Measurements from ENCODE around the gene SCAPER. TPM values are rescaled to one million over a fixed set of nuclear protein-coding genes. Genes with fewer than 3 reads are reported as not detected.

SCAPER gene, protein sequence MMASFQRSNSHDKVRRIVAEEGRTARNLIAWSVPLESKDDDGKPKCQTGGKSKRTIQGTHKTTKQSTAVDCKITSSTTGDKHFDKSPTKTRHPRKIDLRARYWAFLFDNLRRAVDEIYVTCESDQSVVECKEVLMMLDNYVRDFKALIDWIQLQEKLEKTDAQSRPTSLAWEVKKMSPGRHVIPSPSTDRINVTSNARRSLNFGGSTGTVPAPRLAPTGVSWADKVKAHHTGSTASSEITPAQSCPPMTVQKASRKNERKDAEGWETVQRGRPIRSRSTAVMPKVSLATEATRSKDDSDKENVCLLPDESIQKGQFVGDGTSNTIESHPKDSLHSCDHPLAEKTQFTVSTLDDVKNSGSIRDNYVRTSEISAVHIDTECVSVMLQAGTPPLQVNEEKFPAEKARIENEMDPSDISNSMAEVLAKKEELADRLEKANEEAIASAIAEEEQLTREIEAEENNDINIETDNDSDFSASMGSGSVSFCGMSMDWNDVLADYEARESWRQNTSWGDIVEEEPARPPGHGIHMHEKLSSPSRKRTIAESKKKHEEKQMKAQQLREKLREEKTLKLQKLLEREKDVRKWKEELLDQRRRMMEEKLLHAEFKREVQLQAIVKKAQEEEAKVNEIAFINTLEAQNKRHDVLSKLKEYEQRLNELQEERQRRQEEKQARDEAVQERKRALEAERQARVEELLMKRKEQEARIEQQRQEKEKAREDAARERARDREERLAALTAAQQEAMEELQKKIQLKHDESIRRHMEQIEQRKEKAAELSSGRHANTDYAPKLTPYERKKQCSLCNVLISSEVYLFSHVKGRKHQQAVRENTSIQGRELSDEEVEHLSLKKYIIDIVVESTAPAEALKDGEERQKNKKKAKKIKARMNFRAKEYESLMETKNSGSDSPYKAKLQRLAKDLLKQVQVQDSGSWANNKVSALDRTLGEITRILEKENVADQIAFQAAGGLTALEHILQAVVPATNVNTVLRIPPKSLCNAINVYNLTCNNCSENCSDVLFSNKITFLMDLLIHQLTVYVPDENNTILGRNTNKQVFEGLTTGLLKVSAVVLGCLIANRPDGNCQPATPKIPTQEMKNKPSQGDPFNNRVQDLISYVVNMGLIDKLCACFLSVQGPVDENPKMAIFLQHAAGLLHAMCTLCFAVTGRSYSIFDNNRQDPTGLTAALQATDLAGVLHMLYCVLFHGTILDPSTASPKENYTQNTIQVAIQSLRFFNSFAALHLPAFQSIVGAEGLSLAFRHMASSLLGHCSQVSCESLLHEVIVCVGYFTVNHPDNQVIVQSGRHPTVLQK (N-terminal part only)
- 10 to 100 TPM; 23.5 to 27.7 (median 24.2) TPM for total RNA-seq

DNA sequence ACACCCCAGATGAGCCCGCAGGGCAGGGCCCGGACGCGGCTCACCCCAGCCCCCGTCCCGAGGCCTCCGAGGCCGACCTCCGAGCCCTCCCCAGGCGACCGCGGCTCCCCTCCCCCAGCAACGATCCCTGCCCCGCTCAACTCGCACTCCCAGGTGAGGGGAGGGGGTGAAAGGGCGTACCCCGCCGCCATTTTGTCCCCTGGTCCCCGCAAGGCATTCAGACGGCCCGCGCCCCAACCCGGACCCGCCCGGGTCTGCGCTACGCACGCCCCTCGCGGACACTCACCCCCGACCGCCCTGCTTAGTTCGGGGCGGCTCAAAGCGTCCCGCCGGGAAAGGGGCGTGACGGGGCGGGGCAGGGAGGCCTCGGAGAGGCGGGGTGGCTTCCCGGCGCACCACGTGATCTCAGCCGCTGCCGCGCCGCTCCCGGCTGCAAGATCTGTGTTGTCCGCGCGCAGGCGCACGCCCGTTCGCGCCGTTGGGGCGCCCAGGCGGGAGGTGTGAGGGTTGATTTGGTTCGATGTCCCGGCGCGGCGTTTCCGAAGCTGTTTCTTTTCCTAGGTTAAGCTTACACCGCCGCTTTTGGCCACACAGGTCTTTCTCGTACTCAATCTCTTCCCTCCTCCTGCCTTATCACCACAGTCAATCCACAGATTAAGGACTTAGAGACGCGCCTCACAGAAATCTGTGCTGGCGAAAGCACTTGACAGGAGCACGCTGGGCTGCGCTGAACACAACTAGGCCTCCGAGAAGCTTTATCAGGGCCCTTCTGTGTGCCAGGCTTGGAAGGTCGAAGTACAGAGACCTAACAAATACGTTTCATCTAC lies at the start of gene SCAPER:
SCAPER (minus strand) TSS at position 328 of the 827 bp plus-strand sequence. CDS start 21,523 bp downstream, outside the sequence.
- TF ChIP-seq, protein P1, sequence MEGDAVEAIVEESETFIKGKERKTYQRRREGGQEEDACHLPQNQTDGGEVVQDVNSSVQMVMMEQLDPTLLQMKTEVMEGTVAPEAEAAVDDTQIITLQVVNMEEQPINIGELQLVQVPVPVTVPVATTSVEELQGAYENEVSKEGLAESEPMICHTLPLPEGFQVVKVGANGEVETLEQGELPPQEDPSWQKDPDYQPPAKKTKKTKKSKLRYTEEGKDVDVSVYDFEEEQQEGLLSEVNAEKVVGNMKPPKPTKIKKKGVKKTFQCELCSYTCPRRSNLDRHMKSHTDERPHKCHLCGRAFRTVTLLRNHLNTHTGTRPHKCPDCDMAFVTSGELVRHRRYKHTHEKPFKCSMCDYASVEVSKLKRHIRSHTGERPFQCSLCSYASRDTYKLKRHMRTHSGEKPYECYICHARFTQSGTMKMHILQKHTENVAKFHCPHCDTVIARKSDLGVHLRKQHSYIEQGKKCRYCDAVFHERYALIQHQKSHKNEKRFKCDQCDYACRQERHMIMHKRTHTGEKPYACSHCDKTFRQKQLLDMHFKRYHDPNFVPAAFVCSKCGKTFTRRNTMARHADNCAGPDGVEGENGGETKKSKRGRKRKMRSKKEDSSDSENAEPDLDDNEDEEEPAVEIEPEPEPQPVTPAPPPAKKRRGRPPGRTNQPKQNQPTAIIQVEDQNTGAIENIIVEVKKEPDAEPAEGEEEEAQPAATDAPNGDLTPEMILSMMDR (IDR thresholded peaks at IDR 0.05; ENCODE audit: low read depth), result no peak

DNA sequence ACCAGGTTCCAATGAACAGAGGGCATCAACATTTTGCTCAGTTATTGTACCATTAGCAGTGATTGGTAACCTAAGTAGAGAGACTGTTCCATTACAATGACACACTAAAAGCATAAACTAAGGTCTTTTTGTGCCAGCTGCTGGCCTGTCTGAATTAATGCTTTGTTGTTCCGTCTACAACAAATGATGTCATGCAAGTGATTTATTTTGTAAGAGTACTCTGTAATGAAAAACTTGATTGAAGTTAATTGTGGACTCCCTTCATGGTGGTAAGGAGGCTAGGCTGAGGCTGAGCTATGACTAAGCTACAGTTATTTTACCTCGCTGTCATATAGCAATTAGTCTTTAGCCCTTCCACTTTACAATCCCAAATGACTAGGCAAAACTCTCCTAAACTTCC lies 49.6 kb upstream of the SCAPER start:
- TF ChIP-seq, protein P1 (IDR thresholded peaks at IDR 0.05; ENCODE audit: low read depth), result no peak

DNA sequence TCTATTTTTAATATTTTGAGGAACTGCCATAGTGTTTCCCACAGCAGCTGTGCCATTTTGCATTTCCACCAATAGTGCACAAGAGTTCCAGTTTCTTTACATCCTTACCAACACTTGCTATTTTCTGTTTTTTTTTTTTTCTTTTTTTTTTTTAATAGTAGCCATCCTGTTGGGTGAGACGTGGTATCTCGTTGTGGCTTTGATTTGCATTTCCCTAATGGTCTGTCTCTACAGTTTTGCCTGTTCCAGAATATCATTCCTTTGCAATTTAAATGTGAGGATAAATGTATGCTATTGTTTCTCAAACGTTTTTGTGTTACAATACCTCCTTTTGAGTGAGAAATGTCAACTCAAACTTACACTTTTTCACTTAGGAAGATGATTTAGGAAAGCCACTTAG lies 48.8 kb upstream of the SCAPER start:
- TF ChIP-seq, protein P1 (IDR thresholded peaks at IDR 0.05; ENCODE audit: low read depth), result no peak

DNA sequence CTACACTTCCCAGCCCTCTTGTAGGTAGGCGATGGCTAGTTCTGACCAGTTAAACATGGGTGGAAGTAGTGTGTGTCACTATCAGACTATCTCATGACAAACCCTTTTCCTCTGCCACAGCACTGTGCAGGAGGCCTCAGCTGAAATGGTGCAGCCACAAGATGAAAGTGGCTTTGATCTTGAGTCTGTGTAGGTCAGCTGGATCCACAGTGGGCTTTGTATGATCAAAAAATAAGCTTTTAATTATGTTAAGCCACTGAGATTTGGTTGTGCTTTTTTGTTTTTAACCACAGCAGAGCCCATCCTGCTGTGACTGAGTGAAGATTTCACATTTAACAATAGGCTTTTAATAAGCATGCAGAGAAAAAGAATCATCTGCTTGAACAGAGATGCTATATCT lies 46.1 kb upstream of the SCAPER start:
- TF ChIP-seq, protein P1 (IDR thresholded peaks at IDR 0.05; ENCODE audit: low read depth), result no peak

DNA sequence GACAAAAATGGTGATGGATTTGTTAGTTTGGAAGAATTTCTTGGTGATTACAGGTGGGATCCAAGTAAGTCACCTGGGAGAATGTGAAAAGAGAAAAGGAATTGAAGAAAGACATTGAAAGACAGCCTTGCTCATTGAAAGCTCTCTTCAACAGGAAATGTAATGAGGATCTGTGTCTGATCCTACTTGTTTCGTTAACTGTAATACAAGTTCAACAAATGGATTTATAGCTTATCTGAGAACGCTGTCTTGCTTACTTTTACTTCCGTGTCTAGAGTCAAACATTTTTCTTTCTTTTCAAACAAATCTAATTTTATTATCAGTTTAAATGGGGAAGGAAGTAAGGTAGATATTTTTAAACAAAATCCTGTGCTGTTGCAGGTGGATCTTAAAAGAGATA lies 42.3 kb upstream of the SCAPER start:
- TF ChIP-seq, protein P1 (IDR thresholded peaks at IDR 0.05; ENCODE audit: low read depth), result no peak

DNA sequence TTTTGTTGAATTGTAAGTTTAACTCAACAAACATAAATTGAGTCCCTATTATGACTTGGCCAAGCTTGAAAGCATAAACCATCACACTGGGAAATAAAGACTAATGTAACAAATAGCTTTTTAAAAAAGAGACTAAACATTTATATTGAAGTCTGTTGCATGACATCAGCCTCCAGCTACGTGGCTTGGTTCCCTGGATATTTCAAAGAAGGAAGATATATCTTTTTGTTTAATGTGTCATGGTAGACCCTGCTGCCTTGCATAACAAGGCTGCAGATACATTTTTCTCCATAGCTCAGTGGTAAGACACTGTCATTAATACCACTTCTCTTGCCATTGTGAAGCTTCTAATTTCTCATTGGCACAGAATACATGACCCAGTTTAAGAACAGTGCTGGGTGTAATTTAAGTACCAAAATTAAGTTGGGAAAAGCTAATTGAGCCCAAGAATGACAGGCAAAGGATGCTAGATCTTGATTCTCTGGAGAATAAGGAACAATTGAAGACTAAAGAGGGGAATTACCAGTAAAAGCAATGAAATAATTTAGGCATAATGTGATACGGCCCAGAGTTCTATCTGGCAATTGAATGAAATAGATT lies 40.5 kb upstream of the SCAPER start:
- TF ChIP-seq, protein P1 (IDR thresholded peaks at IDR 0.05; ENCODE audit: low read depth), result no peak
